ENCODE measurements around the gene MLNR.

DNA sequence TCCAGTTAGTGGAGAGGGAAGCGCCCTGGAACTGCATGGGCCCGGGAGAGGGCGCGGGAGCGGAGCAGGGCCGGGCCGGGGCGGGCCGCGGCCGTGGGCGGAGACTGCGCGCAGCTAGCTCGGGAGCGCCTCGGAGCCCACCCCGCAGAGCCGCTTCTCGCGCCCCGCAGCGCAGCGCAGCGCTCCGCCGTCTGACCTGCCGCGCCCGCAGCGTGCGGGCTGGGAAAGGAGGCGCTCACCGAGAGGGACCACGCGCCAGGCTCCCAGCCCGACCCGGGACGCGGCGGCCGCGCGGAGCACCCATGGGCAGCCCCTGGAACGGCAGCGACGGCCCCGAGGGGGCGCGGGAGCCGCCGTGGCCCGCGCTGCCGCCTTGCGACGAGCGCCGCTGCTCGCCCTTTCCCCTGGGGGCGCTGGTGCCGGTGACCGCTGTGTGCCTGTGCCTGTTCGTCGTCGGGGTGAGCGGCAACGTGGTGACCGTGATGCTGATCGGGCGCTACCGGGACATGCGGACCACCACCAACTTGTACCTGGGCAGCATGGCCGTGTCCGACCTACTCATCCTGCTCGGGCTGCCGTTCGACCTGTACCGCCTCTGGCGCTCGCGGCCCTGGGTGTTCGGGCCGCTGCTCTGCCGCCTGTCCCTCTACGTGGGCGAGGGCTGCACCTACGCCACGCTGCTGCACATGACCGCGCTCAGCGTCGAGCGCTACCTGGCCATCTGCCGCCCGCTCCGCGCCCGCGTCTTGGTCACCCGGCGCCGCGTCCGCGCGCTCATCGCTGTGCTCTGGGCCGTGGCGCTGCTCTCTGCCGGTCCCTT is at the start of gene MLNR:
- no peak for TF ChIP-seq POLR2A (IDR thresholded peaks at IDR 0.05)
- TF ChIP-seq, protein P1, sequence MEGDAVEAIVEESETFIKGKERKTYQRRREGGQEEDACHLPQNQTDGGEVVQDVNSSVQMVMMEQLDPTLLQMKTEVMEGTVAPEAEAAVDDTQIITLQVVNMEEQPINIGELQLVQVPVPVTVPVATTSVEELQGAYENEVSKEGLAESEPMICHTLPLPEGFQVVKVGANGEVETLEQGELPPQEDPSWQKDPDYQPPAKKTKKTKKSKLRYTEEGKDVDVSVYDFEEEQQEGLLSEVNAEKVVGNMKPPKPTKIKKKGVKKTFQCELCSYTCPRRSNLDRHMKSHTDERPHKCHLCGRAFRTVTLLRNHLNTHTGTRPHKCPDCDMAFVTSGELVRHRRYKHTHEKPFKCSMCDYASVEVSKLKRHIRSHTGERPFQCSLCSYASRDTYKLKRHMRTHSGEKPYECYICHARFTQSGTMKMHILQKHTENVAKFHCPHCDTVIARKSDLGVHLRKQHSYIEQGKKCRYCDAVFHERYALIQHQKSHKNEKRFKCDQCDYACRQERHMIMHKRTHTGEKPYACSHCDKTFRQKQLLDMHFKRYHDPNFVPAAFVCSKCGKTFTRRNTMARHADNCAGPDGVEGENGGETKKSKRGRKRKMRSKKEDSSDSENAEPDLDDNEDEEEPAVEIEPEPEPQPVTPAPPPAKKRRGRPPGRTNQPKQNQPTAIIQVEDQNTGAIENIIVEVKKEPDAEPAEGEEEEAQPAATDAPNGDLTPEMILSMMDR (IDR thresholded peaks at IDR 0.05), result peak in 1 of 4 donors; percentile 20

All from right lobe of liver (tissue), 4 donors.